NCI-H2227 treated with DMSO at 0.1 percent for 48 hours (cell line): ENCODE results near the gene GLYATL2.

Experiments used
- DNase-seq: peaks from one replicate; lab custom pipeline; 2025; lab: John Stamatoyannopoulos, UW

GLYATL2 gene

DNA sequence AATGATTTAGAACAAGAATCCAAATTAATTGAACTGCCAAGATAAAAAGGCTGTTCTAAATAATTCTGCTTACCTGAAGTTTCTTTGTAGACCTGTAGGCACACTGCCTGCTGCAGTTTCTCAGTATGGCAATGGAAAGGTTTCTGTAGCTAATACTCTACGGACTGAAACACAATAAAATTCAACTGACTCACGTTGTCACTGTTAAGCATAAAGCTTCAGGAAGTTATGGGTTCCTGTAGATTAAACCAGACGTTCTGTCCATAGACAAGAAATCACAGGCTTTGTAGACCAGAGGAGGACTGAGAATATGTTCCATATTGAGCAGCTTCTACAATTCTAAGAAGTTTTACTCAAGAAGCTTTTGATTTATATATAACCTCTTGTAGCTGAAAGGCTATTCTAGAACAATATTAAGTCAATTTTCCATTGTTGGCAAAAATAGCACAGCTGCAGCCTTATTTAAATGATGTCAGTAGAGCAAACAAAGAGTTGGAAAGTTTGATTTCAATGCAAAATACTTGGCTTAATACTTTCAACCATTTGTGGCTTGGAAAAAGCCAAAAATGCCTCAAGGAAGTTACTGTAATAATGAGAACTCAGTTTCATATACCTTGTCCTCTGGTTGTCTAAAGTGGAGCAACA lies at the start of gene GLYATL2:
Gene GLYATL2 (minus strand): TSS at position 344 of the 645 bp plus-strand sequence. CDS start 5,092 bp downstream, outside the sequence.
- no peak for DNase-seq

- no peak for DNase-seq
Observed at GRCh38 chr11:58893899-58894298, 49.4 kb upstream of the GLYATL2 start.

- no peak for DNase-seq
Observed at GRCh38 chr11:58888579-58888978, 44.1 kb upstream of the GLYATL2 start.

DNA sequence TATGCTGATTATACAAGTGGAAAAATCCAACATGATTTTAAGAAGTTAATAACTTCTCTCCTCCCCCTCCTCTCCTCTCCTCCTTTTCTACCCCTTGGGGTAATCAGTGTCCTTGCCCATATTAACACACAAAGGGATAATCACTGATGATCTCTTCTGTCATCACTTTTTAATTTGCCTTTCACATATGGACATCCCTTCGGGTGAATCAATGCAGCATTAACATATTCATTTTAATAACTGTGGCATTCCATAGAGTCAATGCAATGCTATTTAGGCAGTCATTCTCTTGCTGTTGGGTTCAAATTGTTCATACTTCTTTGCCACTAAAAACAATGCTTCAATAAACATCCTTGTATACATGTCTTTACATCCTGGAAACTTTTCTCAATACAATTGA lies 42.9 kb upstream of the GLYATL2 start:
- no peak for DNase-seq

GRCh38 chr11:58880625-58881024 lies 36.1 kb upstream of the GLYATL2 start:
- DNase-seq = no peak

DNA sequence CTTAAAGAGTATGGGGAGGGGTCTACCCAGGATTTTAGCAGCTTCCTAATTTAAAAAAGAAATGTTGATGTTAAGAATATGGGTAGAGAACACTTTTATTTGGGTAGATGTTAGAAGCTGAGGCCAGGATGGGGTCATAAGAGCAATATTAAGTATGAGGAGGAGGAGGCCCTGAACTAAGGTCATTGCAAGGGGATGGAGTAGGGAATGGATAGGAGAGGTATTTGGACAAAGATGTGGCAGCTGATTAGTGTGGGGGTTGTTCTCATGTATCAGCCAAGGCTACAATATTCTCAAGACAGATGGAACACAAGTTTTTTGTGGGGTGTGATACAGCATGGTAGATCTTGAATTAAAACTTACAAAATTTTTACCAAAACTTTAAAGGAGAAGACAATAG lies 35.7 kb upstream of the GLYATL2 start:
- no peak for DNase-seq

- DNase-seq = no peak
Observed at GRCh38 chr11:58867556-58867955, 23.1 kb upstream of the GLYATL2 start.

DNA sequence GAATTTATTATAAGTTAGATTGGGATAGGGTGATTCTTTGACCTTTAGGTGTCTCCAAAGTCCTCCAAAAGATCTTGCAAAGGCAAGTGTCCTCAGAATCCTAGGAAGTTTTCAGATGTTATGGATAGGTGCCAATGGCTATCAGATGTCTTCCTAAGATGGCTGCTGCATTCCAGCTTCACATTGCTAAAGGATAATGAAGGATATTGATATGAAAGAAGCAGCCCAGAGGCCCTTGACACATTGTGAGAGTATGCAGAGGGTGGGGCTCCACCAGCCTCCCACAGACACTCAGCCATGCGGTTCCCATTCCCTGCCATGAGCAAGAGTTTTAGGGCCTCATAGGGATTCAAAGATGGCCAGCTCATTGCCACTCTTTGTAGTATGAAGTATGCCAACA lies 22.3 kb upstream of the GLYATL2 start:
- no peak for DNase-seq

DNA sequence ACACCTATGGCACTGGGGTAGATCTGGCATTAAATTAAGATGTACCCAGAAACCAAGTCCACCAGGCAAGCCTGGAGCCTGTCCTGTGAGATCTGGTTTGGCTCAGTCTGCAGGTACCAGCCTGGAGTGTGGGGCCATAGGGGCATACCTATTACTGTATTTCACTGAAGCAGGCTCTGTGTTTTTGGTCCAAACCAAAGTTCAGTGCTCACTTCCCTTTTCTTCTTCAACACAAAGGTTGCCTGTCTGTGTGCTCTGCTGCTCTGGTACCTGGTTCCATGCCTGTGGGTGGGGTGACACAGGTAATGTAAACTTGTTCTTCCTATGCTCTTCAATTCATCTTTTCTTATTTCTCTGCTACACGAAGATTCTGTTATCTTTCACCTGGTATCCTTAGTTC lies 19.8 kb upstream of the GLYATL2 start:
- DNase-seq = no peak

- DNase-seq = no peak
Observed at GRCh38 chr11:58863697-58864096, 19.2 kb upstream of the GLYATL2 start.

- no peak for DNase-seq
Observed at GRCh38 chr11:58861533-58861932, 17.0 kb upstream of the GLYATL2 start.

DNA sequence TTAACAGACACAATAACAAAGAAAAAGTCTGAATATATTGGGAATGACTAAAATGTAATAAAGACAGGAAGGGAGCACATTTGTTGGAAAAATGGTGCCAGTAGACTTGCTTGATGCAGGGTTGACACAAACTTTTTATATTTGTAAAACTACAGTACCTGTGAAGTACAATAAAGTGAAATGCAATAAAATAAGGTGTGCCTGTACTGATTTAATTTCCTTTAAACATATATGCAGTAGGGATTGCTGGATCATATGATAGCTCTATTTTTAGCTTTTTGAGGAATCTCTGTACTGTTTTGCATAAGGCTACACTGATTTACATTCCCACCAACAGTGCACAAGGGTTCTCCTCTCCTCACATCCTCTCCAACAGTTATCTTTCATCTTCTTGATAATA lies 12.3 kb upstream of the GLYATL2 start:
- no peak for DNase-seq

GRCh38 chr11:58845386-58845785 lies 882 bp upstream of the GLYATL2 start:
- DNase-seq = no peak

- DNase-seq = no peak
Observed at GRCh38 chr11:58837707-58838388, 6.7 kb downstream of the GLYATL2 start.

DNA sequence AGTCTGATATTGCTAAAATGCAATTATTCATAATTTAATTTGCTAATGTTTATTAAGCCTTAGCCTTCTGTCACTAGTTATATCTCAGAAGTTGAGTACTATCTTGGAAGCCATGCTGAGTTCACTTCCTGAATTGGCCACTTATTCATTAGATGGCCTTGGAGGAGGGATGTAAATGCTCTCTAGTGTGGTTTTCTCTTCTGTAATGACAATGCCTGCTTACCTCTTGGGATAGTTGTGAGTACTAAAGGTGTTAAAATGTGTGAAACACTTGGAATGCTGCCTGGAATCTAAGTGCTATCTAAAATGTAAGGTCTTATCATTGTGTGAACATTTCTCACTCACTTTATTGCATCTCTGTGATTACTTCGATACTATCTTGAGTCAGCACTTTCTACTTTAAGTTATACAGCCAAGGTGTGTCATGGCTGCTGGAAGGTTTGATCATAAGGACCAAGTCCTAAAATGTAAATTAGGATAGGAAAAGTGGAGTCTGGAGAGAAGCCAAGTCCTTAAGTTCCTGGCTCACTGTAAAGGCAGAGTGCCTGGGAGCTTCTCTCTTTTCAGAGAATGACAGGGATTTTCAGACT lies 12.4 kb downstream of the GLYATL2 start:
- no peak for DNase-seq

DNA sequence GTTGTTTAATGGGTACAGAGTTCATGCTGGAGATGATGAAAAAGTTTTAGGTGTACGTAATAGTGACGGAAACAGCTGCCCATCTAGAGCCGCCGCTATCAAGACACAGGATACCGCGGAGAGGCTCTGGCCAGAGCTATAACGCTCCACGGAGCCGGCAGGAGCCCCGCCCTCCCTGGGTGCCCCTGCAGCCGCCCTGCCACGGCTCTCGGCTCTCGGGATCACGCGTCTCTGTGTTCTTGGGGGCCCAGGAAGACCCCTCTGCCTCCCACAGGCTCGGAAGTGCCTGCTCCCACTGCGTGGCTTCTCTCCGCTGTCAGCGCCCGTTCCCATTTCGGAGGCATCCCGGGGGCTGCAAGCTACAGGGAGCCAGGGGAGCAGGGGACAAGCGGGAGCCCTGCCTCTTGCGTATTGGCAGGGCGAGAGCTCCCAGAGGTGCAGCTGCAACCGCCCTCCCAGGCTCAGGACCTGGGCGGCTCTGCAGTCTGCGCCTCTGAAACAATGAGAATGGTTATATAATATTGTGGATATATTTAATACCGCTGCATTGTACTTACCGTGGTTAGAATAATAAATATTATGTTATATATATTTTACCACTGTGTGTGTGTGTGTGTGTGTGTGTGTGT lies 13.7 kb downstream of the GLYATL2 start:
- no peak for DNase-seq

DNA sequence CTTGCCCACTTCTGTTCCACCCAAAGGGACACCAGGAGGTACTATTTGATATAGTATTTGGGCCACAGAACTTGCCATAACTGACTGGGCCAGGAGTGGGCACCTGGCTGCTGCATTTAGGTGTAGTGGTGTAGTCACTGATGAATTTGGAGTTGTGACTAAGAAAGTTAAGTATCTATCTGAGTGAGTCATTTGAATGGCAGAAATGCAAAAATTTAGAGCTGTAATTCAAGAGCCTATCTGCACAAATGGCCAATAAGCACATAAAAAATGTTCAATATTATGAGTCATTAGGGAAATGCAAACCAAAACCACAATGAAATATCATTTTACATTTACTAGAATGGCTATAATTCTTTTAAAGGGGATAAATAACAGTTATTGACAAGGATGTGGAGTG lies 14.7 kb downstream of the GLYATL2 start:
- DNase-seq = no peak

DNA sequence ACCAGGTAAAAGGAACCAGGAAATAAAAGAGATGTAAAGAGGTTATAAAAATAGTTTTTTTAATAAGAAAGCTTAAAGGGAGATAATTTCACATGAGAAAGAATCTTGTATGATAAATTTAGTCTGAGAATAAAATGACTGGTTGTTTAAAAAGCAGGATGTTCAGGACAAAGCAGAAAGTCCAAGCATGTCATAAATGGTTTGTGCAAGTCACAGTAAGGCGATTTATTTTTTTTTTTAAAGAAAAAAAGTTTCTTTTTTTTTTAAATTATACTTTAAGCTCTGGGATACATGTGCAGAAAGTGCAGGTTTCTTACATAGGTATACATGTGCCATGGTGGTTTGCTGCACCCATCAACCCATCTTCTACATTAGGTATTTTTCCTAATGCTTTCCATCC lies 30.8 kb downstream of the GLYATL2 start:
- no peak for DNase-seq

DNA sequence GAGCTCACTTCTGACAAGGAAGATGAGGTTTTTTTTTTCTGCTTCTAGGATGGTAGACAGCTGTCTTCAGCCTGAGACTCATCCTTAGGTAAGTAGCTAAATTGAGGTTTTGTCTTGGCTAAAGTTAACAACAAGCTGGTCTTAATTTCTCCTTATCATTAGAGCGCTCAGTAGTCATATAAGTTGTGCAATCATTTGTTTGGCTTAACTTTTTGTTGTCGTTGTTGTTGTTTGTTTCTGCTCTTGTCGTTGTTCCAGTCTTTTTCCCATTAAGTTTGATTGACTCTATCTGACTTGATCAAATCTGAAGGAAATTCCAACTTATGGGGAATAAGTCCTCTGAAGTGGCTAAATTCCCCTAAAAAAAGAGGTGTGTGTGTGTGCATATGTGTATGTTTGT lies 33.0 kb downstream of the GLYATL2 start:
- DNase-seq = no peak

GRCh38 chr11:58807343-58807742 lies 37.2 kb downstream of the GLYATL2 start:
- DNase-seq = no peak

- no peak for DNase-seq
Observed at GRCh38 chr11:58805065-58805464, 39.4 kb downstream of the GLYATL2 start.

GRCh38 chr11:58801974-58802545 lies 42.4 kb downstream of the GLYATL2 start:
- DNase-seq = no peak

DNA sequence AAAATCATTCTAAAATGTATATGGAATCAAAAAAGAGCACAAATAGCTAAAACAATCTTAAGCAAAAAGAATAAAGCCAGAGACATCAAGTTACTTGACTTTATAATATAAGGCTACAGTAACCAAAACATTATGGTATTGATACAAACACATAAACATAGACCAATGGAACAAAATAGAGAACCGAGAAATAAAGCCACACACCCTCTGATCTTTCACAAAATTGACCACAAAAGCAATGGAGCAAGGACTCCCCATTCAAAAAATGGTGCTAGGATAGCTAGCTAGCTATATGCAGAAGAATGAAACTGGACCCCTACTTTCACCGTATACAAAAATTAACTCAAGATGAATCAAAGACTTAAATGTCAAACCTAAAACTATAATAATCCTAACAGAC lies 43.2 kb downstream of the GLYATL2 start:
- DNase-seq = no peak
